GM12874 (cell line): Measurements from ENCODE around the gene ADA.

ENCODE experiments used
- TF ChIP-seq, protein P1 (sequence below): IDR thresholded peaks from 2 replicates; pipeline ENCODE4 v1.5.1; 2011; ENCODE audit warnings: low read depth, mild to moderate bottlenecking, control low read depth, low read length, moderate library complexity; ENCODE audit not compliant: insufficient read depth

The ADA gene

DNA sequence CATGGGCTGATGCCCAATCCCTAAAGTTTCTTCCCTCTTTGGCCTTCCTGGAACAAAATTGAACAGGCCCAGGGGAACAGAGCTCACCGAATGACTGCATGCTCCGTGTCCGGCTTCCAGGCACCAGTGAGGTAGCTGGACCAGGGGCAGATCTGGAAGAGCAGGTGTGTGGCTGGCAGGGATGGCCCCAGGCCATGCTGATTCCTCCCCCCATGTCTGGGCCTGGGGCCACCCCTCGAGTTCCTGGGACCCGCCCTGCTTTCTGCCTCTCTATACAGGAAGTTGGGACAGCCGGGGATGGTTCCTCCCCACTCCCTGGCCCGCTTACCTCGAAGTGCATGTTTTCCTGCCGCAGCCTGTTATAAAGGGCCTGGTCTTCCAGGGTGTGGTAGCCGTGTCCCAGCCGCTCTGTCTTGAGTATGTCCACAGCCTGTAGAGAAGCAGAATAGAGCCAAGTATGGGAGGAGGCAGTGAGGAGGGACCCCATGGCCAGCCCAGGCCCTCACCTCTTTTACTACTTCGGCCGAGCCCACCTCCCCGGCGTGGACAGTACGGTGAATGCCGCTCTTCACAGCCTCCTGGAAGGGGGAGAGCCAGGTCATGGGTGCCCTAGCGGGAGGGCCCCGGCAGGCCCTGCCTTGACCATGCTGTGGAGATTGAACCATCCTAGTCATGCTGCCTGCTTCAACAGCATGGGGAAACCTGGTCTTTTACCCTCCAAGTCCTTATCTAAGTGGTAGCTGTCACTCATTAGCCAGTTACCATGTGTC lies 28.8 kb downstream of the ADA start:
- TF ChIP-seq, protein P1, sequence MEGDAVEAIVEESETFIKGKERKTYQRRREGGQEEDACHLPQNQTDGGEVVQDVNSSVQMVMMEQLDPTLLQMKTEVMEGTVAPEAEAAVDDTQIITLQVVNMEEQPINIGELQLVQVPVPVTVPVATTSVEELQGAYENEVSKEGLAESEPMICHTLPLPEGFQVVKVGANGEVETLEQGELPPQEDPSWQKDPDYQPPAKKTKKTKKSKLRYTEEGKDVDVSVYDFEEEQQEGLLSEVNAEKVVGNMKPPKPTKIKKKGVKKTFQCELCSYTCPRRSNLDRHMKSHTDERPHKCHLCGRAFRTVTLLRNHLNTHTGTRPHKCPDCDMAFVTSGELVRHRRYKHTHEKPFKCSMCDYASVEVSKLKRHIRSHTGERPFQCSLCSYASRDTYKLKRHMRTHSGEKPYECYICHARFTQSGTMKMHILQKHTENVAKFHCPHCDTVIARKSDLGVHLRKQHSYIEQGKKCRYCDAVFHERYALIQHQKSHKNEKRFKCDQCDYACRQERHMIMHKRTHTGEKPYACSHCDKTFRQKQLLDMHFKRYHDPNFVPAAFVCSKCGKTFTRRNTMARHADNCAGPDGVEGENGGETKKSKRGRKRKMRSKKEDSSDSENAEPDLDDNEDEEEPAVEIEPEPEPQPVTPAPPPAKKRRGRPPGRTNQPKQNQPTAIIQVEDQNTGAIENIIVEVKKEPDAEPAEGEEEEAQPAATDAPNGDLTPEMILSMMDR, result no peak

GRCh38 chr20:44621939-44622338 lies 29.6 kb downstream of the ADA start:
- TF ChIP-seq, protein P1, result no peak

DNA sequence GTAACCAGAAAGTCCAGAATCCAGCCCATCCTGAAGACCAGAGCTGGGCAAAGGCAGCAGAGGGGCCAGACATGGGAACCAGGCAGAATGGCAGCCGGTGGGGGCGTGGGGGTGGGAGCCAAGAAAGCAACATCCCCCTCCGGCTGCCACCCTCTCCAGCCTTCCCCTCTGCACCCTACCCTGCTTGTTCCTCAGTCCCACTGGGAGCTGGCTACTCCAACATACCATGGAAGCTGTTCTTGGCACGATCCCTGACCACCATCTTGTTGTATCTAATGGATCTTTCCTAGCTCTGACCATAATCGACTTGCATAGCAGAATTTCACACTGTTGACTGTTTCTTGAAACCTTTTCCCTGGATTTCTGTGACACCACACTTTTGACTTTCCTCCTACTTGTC lies 30.2 kb downstream of the ADA start:
- TF ChIP-seq, protein P1, result no peak

DNA sequence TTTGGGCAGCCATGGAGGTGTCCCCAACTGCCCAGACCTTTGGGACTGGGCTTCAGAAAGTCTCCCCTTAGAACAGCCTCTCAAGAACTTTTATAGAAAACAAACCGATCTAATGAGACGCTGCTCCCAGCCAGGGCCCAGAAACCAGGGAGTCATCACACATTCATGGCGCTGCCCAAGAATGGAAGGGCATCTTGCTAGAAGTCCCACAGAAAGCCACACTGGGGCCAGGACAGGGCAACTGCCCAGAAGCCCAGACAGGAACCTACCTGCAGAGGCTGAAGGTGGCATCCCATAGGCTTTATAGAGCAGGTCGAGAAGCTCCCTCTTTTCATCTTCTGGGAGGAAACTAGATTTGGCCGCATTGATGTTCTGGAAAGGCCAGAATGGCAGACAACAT lies 31.5 kb downstream of the ADA start:
- TF ChIP-seq, protein P1, result no peak

DNA sequence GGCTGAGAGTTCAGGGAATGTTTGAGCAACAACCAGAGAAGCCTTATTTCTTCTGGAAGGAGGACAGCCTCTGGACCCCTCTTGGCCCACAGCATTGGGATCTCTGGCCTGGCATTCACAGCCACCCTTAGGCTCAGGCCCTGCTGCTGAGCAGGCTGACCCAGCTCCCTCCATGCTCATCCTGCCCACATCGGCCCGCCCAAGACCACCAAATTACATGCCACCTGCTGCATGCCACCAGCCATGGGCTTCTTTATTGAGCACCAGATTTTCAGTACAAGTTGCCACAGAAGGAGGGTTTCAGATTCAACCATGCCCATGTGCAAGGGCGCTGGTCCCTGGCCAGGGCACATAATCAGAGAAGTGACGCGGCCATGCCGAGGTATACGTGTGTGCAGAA lies 32.2 kb downstream of the ADA start:
- TF ChIP-seq, protein P1, result no peak

DNA sequence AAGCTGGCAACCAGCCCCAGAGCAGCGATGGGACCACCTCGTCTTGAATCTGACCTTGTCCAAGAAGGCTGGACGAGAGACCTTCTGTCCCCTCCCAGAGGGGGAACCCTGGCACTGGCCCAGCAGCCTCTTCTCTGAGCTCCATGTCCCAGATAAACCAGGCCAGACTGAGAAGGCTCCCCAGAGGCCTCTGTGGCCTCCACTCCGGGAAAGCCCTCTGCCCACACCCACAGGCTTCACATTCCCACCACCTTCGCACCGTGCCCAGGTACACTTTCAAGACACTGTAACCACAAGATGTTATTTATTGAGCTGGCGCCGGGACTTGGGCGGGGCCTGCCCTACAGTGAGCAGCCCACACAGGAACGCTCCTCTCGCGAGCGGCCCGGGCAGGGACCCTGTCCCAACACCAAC lies 33.2 kb downstream of the ADA start:
- TF ChIP-seq, protein P1, result no peak

DNA sequence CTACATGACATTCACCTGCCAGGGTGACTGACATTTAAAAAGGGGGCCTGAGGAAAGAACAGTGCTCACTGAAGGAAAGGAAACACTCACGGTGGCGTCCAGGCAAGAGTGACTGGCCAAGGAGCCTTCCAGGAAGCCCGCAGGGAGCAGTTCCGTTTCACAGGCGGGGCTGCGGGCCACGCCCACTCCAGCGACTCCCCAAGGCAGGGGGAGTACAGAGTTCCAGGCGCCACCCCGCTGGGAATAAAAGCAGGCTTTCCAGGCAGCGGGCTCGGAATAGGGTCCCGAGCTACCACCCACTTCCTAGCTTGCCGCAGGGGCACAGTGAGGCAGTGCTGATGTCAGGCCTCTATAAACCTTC lies 34.9 kb downstream of the ADA start:
- TF ChIP-seq, protein P1, result no peak
